Posterior cingulate gyrus (tissue), 11 donors: ENCODE results near the gene OSBP2.

ENCODE experiments used
- DNase-seq, 10 donors: peaks; one replicate each; pipeline versions ENCODE4 v3.0.0 to v3.0.0-alpha.2; 2020 to 2021; ENCODE audit warnings: mixed read lengths in 3 of 10
- intact Hi-C: fragments of 100-400 bp; cut with DNase I; formaldehyde crosslinking; loops from one replicate; pipeline ENCODE4 v1.15.1; 2023

The OSBP2 gene

GRCh38 chr22:30863081-30863833 is 168.6 kb downstream of the OSBP2 start:
- DNase-seq, result peak in 8 of 10 donors; percentile 51 to 93 (median 72)
- intact Hi-C loops, result no loop called here

DNA sequence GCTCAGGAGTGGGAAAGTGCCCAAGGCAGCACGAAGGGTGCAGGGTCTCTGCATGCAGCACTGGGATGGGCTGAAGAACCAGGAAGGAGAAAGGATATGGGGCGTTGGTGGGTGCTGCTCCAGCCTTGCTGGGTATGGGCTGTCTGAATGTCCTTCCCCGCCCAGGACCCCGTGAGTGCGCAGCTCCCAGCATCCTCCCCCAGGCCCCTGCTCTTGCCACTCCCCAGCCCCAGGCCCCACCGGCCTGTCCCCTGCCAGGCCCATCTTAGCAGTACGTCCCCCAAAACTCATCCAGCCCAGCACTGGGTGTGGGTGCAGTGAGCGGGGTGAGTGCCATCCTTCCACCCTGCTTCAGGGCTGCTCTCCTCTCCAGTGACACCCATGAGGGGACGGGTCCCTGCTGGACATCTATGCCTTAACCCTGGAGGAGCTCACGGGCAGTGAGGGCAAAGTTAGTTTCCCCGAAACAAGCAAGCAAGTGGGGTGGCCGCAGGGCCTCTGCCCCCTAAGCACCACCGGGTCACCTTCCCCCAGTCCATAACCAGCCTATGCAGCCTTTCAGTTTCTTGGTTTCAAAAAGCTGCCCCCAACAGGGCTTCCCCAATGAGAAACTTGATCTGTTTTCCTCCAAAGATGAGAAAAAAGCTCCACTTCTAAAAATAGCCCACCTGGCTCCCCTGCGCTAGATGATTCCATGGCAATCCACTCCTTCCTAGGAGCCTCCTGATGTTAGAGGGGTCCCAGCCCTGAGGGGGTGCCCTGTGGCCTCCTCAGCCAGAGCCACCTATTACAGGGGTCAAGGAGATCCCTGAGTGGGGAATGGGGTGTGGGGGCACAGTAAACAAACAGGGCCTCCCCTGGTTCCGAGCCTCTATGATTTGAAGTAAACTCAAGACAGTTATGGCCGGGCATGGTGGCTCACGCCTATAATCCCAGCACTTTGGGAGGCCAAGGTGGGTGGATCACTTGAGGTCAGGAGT is 170.1 kb downstream of the OSBP2 start:
- peak in 3 of 10 donors; percentile 7 to 66 (median 27) for DNase-seq
- intact Hi-C loops, result no loop called here

DNA sequence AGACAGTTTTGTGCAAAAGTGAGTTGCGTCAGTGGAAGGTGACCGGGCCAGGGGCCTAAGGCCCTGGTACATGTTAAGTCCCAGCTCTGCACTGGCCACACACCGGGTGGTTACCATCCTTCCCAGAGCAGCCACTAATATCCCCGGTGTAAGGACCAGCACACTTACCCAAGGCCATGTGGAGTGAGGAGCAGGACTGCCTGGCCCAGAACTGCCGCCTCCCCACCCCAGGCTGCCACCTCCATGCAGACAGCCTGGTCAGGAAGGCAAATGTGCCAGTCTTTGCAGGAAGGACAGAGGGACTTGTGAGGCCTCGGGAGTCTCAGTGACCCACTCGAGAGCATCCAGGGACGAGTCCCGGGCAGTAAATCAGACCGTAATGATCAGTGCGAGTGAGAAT is 171.0 kb downstream of the OSBP2 start:
- peak in 4 of 10 donors; percentile 5 to 63 (median 14) for DNase-seq

DNA sequence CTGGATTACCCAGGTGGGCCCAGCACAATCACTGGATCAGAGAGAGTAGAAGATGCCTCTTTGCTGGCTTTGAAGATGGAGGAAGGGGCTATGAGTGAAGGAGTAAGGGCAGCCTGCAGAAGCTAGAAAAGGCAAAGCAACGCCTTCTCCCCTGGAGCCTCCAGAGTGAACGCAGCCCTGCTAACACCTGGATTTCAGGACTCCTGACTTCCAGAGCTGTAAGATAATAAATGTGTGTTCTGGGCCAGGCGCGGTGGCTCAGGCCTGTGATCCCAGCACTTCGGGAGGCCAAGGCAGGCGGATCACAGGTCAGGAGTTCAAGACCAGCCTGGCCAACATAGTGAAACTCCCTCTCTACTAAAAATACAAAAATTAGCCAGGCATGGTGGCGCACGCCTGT is 171.5 kb downstream of the OSBP2 start:
- intact Hi-C loops, result no loop called here
- DNase-seq, result peak in 3 of 10 donors; percentile 4 to 32 (median 27)

More for the DNA sequence above, 171.0 kb downstream of the OSBP2 start:
- intact Hi-C loops, result no loop called here

GRCh38 chr22:30866811-30867271 is 172.2 kb downstream of the OSBP2 start:
- DNase-seq, result peak in 5 of 10 donors; percentile 7 to 55 (median 49)
- intact Hi-C loops, result no loop called here

- intact Hi-C loops, result no loop called here
- DNase-seq, result peak in 7 of 10 donors; percentile 1 to 50 (median 9)
These were observed 173.3 kb downstream of the OSBP2 start for GRCh38 chr22:30867746-30868662.

- intact Hi-C loops, result no loop called here
- DNase-seq, result peak in 7 of 10 donors; percentile 27 to 92 (median 64)
These were observed 174.2 kb downstream of the OSBP2 start for GRCh38 chr22:30868663-30869385.

DNA sequence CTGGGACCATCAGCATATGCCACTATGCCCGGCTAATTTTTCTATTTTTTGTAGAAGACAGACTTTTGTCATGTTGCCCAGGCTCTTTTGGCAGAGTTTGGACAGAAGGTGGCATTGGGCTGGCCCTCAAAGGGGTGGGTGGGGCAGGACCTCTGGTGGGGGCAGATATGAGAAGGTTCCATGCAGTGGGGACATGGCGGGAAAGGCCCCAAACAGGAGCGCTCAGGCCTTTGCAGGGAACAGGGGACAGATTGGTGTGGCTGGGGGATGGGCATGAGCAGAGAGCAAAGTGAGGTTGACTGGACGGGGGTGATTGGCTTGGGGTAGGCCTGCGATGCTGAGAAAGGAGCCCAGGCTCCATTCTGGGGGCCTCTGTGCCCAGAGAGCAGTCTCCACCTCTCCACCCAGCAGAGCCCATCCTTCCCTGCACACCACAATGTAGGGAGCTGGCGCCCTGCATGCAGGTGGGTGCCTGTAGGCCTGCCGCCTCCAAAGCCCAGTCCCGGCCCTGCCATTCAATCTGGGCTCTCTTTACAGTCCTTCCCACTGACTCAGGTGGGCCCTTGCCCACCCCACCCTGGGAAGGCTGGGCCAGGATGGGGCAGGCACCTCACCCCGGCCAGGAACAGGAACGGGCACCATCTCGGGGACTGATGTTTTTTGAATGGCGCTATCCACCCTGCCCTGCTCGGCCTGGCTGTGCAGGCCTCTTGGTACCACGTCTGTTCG is 175.2 kb downstream of the OSBP2 start:
- intact Hi-C loops, result no loop called here

GRCh38 chr22:30870451-30871345 is 176.0 kb downstream of the OSBP2 start:
- intact Hi-C loops, result no loop called here
- peak in 6 of 10 donors; percentile 3 to 82 (median 29) for DNase-seq

More for the DNA sequence above, 175.2 kb downstream of the OSBP2 start:
- DNase-seq, result peak in 6 of 10 donors; percentile 5 to 67 (median 22)

DNA sequence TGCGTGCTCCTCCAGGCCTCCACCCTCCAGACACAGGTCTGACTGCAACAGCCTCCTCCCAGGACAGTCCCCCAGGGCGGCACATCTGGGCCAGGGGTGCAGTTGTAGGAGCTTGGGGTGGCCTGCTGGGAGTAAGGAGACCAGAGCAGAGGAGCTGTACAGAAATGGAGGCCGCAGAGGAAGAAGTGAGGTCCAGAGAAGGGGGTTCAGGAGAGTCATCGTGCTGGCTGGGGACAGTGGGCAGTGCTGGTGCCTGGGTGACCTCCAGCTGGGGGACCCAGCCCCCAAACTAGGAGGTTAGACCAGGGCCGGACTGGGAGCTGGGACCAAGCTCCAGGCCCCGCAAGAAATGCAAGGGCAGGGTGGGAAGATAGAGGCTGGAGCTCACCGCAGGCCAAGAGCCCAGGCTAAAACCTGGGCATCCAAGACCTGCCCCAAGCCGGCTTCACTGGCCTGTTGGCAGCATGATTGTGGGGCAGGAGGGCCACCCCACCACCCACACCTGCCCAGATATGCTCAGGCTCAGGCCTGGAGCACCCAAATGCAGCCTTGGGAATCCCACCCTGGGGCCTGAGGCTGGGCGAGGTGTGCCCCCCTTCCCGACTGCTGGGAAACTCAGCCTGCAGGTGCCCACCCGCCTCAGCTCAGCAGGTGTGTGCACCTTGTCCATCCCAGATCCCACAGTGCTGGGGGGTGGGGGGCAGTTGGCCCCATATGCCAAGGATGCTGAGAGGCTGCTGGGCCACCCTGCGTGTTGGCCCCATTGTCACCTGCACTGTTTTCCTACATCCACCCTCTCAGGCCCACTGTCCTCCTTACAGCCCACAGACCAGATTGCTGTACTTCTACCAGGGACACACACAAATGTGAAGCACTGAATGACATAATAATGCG is 177.0 kb downstream of the OSBP2 start:
- peak in 6 of 10 donors; percentile 3 to 72 (median 26) for DNase-seq
- intact Hi-C loops, result no loop called here

DNA sequence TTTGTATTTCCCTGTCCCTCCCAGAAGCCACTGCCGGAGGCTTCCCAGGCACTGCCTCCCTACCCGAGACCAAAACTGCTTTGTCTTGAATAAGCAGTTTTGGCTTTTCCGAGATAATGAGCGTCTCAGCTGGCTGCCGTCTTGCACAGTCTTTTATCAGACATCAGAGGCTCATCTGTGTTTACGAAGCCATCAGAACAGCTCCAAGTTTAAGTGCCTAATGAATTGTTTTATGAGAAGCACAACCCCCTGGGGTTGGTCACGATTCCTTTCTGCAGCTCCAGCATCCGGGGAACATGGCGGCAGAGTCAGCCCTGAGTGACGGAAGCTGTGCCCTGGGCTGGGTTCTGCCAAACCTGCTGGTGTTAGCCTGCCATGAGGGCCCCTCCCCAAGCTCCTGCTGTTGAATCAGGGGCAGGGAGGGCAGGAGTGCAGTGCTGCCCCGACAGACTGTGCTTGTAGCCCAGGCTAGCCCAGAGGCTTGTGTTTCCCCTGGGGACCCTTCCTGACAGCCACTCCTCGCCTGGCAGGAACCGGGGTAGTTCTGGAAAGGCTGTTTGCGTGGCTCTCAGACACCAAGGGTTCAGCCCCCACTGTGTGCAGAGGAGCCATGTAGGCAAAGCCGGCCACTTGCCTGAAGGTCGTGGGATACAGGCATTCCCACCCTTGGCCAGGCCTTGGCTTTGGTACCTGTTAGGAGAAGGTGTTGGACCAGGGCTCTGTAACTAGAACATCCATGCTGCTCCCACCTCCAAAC is 177.8 kb downstream of the OSBP2 start:
- DNase-seq, result peak in 7 of 10 donors; percentile 19 to 82 (median 29)
- intact Hi-C loops, result no loop called here

- intact Hi-C loops, result no loop called here
- DNase-seq, result peak in 4 of 10 donors; percentile 2 to 56 (median 42)
These were observed 178.5 kb downstream of the OSBP2 start for GRCh38 chr22:30873086-30873650.

- intact Hi-C loops, result no loop called here
- DNase-seq, result peak in 2 of 10 donors; percentile 23 to 46
These were observed 179.0 kb downstream of the OSBP2 start for GRCh38 chr22:30873661-30874060.

DNA sequence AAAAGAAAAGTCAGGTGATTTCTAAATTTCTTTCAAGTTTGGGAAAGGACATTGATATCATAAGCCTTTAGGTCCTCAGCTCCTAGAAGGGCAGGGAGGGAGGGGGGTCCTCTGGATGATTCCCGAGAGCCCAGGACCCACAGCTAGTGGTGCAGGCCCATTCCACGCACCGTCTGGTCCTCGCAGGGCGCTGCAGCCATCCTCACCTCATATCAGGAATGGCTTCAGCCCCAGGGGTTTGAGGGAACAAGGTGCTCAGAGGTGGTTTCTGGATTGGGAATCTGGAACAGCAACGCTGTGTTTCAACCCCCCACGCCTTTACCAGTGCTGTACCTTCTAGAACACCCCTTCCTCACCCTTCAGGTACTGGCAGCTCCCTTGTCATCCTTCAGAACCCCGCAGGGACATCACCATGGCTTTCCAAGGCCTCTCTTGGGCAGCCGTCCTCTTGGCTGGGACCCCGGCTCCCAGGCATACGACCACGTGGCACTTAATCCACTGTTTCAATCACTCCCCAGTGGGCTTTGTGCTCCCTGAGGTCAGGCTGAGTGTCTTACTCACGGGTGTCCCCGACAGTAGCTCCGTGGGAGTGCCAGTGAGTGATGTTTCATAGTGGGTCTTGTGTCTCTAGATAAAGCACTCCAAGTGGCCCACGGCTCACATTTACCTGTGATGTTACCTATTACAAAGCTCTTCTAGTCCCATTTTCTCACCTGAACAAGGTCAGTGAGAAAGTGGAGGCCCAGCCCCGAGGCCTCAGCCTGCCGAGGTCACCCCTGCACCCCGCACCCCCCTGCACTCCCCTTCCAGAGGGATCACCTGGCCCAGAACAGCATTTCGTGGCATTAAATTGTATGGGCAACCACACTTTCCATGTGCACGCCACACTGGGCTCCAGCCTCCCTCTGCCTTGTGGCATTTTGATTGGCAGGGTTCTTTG is 180.0 kb downstream of the OSBP2 start:
- intact Hi-C loops, result no loop called here
- DNase-seq, result peak in 5 of 10 donors; percentile 1 to 71 (median 58)
